ENCODE data around the gene SNRPA. TPM values are rescaled to one million over a fixed set of nuclear protein-coding genes. Genes with fewer than 3 reads are reported as not detected.
A peak's percentile ranks its signal among the peaks of the same experiment; 100 is the strongest.

SNRPA gene
- total RNA-seq, 1 donor: 77.3 TPM

DNA sequence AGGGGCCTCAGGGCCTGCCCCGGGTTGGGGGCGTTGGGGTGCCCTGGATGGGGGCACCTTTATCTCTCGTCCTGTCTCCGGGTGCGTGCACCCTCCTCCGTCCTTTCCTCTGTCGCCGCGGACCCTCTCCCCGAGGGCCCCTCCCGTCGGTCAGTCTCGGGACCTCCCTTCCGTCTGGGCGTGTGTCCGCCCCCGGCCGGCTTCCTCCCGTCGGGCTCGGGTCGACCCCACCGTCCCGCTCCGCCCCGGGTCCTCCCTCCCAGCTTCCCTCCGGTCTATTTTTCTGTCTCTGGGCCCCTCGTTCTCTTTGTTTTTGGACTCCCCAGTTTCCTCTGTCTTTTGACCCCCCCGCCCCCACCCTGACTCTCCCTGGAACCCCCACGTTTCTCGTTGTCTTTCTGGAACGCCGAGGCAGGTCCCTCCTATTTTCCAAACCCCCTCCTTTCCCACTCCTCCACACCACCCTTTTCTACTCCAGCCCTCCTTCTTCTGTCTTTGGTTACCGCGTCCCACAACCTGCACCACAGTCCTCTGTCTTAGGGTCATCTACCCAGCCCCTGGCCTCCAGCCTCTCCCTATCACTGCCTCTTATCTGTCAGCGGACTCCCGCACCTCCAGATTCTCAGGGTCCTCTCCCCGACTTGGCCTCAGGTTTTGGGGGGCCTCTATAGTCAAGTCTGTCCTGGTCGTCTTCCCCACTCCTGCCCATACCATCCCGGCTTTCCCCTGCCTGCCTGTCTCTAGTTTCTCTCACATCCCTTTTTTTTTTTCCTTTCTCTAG, 48.7 kb downstream of the SNRPA start:
- DNase-seq (ENCODE audit: low read depth in 2 of 3, low spot score in 2 of 3): no peak

DNA sequence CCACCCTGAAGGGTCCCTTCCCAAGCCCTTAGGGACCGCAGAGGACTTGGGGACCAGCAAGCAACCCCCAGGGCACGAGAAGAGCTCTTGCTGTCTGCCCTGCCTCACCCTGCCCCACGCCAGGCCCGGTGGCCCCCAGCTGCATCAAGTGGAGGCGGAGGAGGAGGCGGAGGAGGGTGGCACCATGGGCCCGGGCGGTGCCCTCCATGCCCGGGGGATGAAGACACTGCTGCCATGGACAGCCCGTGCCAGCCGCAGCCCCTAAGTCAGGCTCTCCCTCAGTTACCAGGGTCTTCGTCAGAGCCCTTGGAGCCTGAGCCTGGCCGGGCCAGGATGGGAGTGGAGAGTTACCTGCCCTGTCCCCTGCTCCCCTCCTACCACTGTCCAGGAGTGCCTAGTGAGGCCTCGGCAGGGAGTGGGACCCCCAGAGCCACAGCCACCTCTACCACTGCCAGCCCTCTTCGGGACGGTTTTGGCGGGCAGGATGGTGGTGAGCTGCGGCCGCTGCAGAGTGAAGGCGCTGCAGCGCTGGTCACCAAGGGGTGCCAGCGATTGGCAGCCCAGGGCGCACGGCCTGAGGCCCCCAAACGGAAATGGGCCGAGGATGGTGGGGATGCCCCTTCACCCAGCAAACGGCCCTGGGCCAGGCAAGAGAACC, 49.5 kb downstream of the SNRPA start:
- no peak for DNase-seq (ENCODE audit: low read depth in 2 of 3, low spot score in 2 of 3)

DNA sequence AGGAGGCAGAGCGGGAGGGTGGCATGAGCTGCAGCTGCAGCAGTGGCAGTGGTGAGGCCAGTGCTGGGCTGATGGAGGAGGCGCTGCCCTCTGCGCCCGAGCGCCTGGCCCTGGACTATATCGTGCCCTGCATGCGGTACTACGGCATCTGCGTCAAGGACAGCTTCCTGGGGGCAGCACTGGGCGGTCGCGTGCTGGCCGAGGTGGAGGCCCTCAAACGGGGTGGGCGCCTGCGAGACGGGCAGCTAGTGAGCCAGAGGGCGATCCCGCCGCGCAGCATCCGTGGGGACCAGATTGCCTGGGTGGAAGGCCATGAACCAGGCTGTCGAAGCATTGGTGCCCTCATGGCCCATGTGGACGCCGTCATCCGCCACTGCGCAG, 50.0 kb downstream of the SNRPA start:
- DNase-seq (ENCODE audit: low read depth in 2 of 3, low spot score in 2 of 3): no peak

DNA sequence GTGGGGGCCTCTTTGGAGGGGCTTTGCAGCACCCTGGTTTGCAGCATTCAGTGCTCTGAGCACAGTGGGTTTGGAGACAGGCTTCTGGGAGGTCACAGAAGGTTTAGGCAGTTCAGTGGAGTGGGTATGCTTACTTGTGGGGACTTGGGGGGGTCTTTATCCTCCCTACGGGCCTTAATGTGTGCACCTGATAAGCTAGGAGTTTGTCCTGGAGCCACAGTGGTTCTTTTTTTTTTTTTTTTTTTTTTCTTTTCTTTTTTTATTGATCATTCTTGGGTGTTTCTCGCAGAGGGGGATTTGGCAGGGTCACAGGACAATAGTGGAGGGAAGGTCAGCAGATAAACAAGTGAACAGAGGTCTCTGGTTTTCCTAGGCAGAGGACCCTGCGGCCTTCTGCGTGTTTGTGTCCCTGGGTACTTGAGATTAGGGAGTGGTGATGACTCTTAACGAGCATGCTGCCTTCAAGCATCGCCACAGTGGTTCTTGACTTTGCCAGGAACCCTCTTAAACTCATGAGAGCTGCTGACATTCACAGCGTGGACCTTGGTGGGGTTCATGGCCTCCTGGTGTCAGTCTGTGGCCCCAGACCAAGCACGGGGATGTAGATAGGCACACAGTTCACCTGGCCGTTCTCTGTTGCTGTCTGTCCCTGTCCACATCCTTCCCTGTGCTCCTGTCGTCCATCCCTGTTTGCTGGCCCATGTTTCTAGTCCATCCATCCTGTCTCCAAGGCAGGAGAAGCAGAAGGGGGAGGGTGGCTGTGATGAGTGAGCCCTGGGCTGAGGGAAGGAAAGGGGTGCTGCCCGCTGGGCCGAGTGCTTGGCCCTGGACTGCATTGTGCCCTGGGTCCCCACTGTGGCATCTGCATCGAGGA, 50.7 kb downstream of the SNRPA start:
- DNase-seq (ENCODE audit: low read depth in 2 of 3, low spot score in 2 of 3): no peak

DNA sequence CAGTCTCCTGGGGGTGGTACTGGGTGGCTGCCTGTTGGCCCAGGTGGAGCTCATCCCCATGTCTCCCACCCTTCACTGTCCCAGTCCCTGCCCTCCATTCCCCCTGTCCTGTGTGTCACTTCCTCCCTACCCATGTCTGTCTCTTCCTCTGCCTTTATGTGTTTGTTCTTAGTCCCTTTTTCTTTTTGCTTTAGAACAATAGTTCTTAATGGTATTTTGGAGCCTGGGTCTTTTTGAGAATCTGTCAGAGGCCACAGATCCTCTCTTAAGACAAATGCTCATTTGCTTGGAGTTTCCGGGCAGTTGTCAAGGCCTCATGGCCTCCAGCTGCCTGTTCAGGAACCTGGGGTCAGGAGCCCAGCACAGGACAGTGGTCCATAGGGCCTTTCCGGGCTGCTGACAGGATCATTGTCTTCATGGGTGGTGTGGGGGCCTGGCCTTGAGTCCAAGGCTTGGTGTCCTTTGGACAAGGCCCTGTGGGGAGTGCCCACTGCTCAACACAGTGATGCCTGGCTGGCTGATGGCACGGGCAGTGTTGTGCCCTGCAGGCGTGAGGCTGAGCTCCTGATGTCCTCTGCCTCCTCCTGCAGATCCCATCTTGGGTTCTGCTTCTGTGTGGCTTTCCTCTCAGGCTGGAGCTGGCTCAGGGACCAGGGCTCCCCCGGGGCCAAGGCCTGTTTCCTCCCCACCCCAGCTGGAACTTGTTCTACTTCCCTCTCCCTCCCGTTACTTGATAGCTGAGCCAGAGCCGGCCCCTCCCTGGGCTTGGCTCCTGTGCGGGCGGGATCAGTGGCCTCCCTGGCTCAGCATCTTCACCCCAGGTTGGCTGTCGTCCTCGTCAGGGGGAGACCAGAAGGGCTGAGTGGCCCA, 51.5 kb downstream of the SNRPA start:
- no peak for DNase-seq (ENCODE audit: low read depth in 2 of 3, low spot score in 2 of 3)

DNA sequence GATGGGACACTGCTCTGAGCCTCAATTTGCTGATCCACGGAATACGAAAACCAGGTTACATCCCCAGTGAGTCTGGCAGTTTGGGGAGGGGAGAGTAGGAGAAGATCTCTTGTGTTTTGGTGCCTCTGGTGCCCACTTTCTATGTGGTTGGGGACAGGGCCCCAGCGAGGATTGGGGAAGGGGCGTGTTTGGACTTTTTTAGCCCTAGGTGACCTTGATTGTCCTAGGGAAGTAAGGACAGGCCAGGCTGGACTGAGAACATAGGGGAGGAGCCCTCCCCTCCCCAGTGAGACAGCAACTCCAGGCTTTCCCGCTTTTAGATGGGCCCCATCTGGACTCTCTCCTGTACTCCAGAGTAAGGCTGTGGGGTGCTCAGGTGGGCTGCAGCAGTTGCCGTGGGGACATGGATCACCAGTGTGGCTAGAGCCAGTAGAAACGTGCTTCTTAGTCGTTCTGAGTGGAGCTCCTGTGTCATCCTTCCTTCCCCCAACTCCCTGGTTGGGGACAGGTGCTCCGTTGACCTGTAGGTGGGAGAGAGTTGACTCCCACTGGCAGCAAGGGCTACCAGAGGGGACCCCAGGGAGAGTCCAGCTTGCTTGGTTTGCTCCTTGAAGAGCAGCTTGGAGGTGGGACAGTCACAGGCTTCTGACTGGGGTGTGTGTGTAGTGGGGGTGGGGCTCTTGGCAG, 52.3 kb downstream of the SNRPA start:
- no peak for DNase-seq (ENCODE audit: low read depth in 2 of 3, low spot score in 2 of 3)

DNA sequence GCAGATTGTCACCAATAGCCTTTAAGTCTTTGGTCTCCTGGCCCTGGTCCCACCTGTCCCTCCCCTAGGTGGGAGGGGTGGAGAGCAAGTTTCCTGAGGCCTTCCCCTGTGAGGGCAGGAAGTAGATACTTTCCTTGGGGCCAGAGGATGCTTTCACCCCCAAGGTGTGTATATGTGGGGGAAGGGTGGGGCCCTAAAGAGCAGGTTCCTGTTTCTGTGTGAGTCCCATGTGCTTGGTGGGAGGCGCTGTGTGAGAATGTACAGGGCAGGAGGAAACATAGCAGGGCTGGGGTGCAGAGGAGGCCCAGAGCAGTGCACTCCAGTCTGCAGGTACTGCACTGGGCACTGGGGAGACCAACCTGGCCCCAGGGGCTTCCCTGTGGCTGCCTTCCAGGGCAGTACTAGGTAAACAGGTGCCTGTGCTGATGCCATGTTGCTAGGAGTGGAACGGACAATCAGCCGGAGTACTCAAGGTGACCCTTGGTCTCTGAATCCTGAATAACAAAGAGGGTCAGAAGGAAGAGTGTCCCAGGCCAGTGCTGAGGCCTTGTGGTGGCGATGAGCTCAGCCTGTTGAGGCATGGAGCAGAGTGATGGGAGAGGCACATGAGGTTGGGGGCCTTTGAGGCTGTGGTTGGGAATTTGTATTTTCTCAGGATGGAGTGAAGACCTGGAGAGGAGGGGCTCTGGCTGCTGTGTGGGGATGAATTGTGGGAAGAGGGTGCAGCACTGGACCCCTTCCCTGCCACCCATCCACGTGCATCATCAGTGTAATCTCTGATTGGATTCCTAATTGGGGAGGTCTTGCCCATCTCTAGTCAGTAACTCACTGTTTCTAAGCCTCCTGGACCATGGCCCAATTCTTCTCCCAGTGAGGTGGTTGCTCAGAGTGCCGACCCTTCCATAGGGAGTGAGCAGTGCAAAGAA, 53.1 kb downstream of the SNRPA start:
- DNase-seq (ENCODE audit: low read depth in 2 of 3, low spot score in 2 of 3): peak in 2 of 3 donors; percentile 57 to 64

DNA sequence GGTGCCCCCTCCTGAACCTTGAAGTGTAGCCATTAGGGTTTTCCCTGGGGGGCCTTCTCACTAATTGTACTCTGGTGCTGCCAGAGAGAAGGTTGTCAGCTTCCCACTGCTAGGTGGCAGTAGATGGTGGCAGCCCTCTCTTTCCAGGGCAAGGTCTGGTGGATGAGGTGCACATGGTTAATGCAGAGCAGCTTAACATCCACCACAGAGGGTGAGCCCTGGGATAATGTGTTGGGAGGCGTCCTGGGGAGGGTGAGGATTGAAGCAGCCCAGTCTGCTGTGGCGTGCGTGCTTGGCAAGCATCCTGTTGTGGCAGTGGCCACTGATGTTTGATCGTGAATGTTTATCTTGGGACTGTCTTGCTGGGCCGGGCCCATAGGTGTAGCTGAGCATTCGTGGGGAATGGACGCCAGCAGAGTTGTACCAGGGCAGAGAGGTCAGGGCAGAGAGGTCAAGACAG, 53.8 kb downstream of the SNRPA start:
- DNase-seq (ENCODE audit: low read depth in 2 of 3, low spot score in 2 of 3): no peak

DNA sequence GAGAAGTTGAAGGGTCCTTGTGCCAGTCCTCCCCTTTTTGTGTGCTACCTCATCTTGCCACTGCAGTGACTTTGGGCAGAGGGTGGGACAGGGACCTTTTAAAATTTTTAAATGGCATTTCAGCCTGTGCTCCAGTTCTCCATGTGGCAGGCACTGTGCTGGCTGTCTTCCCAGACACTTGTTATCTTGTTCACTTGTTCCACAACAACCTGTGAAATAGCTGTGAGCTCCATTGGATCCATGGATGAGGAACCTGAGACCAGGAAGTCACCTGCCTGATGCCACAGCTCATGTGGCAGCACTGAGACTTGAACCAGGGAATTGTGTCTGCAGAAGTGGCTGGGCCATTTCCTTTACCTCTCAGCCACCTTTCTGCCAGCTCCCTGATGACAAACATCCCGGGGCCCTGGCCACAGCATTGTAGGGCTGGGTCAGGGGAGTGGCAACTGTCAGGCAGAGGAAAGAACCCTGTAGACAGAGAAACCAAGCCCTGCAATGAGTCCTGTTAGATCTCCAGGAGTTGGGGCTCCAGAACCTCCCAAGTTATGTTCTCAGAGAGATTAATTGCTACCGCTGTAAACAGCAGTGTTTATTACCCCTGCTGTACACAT, 54.4 kb downstream of the SNRPA start:
- DNase-seq (ENCODE audit: low read depth in 2 of 3, low spot score in 2 of 3): no peak

DNA sequence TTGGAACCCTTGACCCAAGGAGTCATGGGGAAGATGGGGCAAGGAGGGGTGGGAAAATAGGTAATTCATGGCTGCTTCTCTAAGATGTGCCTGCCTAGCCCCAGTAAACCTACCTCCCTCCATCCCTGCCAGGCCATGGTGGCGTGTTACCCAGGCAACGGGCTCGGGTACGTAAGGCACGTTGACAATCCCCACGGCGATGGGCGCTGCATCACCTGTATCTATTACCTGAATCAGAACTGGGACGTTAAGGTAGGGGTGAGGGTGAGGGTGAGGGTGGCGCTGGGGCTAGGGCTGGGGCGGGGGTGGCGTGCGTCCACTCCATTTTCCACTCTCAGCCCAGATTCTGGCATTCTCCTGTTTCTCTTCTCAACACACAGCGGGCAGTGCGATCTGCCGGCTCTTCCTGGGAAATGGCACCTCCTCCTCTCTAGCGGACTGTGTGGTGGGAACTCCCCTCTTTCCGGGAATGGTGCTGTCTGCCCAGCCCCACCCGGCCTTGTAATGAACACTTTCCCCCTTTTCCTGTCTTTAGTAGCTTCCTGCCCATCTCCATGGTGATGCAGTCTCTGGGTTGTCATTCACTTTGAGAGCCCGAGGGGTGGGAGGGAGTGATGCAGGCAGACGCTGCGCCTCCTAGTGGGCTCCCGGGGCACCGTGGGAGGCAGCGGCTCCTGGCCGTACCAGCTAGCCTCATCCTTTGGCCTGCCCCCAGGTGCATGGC, 55.6 kb downstream of the SNRPA start:
- DNase-seq (ENCODE audit: low read depth in 2 of 3, low spot score in 2 of 3): peak; percentile 58 to 80 (median 78)

DNA sequence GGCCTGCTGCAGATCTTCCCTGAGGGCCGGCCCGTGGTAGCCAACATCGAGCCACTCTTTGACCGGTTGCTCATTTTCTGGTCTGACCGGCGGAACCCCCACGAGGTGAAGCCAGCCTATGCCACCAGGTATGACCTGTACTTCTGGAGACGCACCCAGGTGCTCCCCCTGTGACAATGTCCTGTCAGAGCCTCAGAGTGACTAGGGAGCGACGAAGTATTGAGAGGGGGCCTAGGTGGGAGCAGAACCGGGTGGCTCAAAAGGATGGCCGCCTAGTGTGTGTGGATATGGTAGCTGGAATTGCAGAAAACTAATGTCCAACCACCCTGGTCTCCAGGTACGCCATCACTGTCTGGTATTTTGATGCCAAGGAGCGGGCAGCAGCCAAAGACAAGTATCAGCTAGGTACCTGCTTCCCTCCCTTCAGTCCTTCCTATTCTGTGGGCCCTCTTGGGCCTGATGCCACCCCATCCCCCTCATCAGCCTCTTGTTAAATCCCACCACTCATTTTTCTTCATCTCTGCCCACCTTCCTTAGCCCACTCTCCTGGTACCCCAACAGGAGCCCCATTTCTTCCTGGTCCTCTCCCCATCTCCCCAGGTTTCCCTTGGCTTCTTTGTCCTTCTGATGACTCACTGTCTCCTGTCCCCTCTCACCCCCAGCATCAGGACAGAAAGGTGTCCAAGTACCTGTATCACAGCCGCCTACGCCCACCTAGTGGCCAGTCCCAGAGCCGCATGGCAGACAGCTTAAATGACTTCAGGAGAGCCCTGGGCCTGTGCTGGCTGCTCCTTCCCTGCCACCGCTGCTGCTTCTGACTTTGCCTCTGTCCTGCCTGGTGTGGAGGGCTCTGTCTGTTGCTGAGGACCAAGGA, 56.4 kb downstream of the SNRPA start:
- DNase-seq (ENCODE audit: low read depth in 2 of 3, low spot score in 2 of 3): no peak

DNA sequence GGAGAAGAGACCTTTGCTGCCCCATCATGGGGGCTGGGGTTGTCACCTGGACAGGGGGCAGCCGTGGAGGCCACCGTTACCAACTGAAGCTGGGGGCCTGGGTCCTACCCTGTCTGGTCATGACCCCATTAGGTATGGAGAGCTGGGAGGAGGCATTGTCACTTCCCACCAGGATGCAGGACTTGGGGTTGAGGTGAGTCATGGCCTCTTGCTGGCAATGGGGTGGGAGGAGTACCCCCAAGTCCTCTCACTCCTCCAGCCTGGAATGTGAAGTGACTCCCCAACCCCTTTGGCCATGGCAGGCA, 57.0 kb downstream of the SNRPA start:
- no peak for DNase-seq (ENCODE audit: low read depth in 2 of 3, low spot score in 2 of 3)

DNA sequence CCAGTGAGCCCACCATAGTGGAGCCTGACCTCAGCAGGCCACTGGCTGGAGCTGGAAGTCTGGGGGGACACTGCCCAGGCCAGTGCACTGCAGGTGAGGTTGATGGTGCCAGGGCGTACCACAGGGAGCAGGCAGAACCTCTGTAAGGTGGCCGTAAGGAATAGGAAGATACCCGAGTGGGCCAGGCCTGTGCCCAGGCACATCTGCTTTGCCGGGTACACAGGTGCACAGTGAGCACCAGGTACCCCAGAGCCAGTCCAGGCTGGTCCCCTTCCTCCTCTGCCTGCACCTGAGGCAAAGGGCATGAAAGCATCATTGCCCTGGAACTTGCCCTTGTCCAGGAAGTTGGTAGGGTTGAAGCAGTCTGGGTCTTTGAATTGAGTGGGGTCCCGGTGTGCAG, 57.5 kb downstream of the SNRPA start:
- DNase-seq (ENCODE audit: low read depth in 2 of 3, low spot score in 2 of 3): no peak

DNA sequence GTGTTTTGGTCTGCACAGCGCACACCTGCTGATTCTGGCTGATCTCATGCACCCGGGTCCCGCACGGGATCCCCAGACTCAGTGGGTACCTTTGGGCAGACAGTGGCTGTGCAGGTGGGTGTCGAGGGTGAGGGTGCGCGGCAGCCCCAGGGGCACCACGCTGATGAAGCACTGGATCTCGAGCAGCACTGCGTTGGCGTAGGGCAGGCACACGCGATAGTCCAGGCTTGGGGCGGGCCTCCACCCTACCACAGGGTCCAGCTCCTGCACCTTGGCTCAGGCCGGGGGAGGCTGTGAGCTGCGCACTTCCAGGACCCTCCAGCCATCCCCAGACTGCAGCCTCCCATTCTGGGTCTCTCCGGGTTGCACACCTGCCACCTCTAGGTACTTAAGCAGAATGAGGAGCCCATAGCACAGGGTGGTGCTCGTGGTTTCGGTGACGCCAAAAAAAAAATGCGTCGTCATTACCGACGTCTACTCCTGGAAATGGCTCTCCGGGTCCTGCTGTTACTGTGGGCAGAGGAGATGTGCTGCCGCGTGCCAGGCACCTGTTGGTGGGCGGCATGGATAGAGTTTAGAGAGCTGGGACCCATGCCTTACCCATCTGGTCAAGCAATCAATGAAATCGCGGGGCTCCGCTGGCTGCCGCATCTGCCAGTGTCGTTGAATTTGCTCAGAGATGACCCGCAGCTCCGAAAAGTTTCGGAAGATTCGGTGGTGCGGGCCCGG, 58.5 kb downstream of the SNRPA start:
- no peak for DNase-seq (ENCODE audit: low read depth in 2 of 3, low spot score in 2 of 3)

DNA sequence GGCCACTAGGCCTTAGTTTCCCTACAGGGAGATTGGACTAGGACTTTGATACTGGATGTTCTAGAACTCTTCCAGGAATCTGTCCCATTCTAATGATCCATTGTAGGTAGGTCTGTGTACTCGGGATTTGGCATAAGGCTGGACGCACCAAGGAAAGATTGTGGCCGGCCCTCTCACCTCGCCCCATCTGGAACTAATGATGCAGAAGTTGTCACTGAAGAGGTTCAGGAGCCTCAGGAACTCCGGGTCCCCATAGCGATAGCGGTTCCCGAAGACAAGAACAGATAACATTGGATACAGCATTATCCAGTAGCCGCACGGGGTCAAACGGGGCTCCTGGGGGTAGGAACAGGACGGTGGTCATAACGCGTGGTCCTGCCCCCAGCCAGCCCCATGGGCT, 59.2 kb downstream of the SNRPA start:
- DNase-seq (ENCODE audit: low read depth in 2 of 3, low spot score in 2 of 3): no peak
